HCT116 (cell line): ENCODE measurements around the gene ITPR2. TPM values are rescaled to one million over a fixed set of nuclear protein-coding genes. Genes with fewer than 3 reads are reported as not detected.

Experiments used
- ATAC-seq: fragments of 200-7000 bp; cut with Tn5 transposase; 2 replicates; pipeline ENCODE4 v1.9.1; 2020; ENCODE audit warnings: mild to moderate bottlenecking, moderate library complexity
- BruUV-seq: library from RNA; stranded (reverse); fragments of 400-500 nt; replicated peaks from 2 replicates; lab custom pipeline; 2021; lab: Mats Ljungman, UMichigan
- CTCF ChIA-PET: fragments of 300-600 bp; sonication (Branson Sonifier 250); formaldehyde crosslinking; loops from one replicate; lab custom pipeline; 2021; ENCODE audit warnings: antibody characterized with exemption; lab: Charles Lee
- POLR2A ChIA-PET: fragments of 300-600, 350-600 bp; sonication (Branson Sonifier 250); formaldehyde crosslinking; loops from one replicate; lab custom pipeline; 2021; ENCODE audit warnings: antibody characterized with exemption; lab: Charles Lee
- RAD21 ChIA-PET, 2 experiments: fragments of 300-600 bp; sonication (Branson Sonifier 250); formaldehyde crosslinking; loops; one replicate each; lab custom pipeline; 2023; ENCODE audit warnings: low total read pairs in 2 of 2; ENCODE audit not compliant: uncharacterized antibody in 2 of 2, unreplicated experiment in 2 of 2, low non-redundant PET in 1 of 2; lab: Charles Lee
- DNase-seq: peaks from one replicate; pipeline ENCODE4 v3.0.0-alpha.2; 2010; ENCODE audit warnings: low read depth, low spot score
- H2AFZ ChIP-seq: fragments of 200-600 bp; shearing (Covaris generic), sonication (generic); 2 replicates; pipeline ENCODE4 v1.6.1; 2017; ENCODE audit warnings: low read depth, mixed run types, mixed read lengths, antibody characterized with exemption, low read length; ENCODE audit not compliant: poor library complexity, severe bottlenecking
- H3K27ac ChIP-seq: 2 replicates; pipeline ENCODE4 v1.5.1; 2012; ENCODE audit warnings: low read depth, low read length
- H3K27me3 ChIP-seq: fragments of 200-600 bp; sonication (generic); 2 replicates; pipeline ENCODE4 v1.6.1; 2016; ENCODE audit warnings: mixed run types, low read length, mixed read lengths; ENCODE audit not compliant: insufficient read depth
- H3K36me3 ChIP-seq, 2 experiments: fragments of 200-500 bp in 1 of 2; fragments of 200-600 bp in 1 of 2; sonication (Bioruptor generic) in 1 of 2; sonication (generic) in 1 of 2; 2 replicates each; pipeline versions ENCODE4 v1.5.1 to v1.6.1; 2014 to 2016; ENCODE audit warnings: low read length in 2 of 2, inconsistent platforms in 1 of 2, mixed read lengths in 1 of 2, mixed run types in 1 of 2; ENCODE audit not compliant: insufficient read depth in 2 of 2, control insufficient read depth in 1 of 2
- H3K4me1 ChIP-seq, 2 experiments: fragments of 200-600 bp in 1 of 2; sonication (generic) in 1 of 2; 2 replicates each; pipeline versions ENCODE4 v1.5.1 to v1.6.1; 2012 to 2017; ENCODE audit warnings: low read length in 2 of 2, inconsistent platforms in 1 of 2, mild to moderate bottlenecking in 1 of 2, mixed read lengths in 1 of 2, mixed run types in 1 of 2, moderate library complexity in 1 of 2; ENCODE audit not compliant: insufficient read depth in 2 of 2, control insufficient read depth in 1 of 2
- H3K4me2 ChIP-seq: fragments of 200-600 bp; sonication (generic); 2 replicates; pipeline ENCODE4 v1.6.1; 2017; ENCODE audit warnings: mixed run types, low read length, mixed read lengths
- H3K4me3 ChIP-seq, 2 experiments: fragments of 200-600 bp in 1 of 2; sonication (generic) in 1 of 2; replicated peaks in 1 of 2; 2 replicates each; pipeline ENCODE4 v1.5.1; 2011 to 2016; ENCODE audit warnings: low read length in 2 of 2, control low read depth in 1 of 2, low read depth in 1 of 2, mild to moderate bottlenecking in 1 of 2, mixed read lengths in 1 of 2, mixed run types in 1 of 2
- H3K79me2 ChIP-seq: fragments of 200-600 bp; sonication (generic); 2 replicates; pipeline ENCODE4 v1.6.1; 2017; ENCODE audit warnings: mild to moderate bottlenecking, mixed run types, low read length, moderate library complexity, mixed read lengths; ENCODE audit not compliant: insufficient read depth
- H3K9ac ChIP-seq: fragments of 200-600 bp; sonication (generic); 2 replicates; pipeline ENCODE4 v1.6.1; 2016; ENCODE audit warnings: low read length, mixed read lengths
- H3K9me2 ChIP-seq: fragments of 200-600 bp; sonication (generic), shearing (Covaris generic); 2 replicates; pipeline ENCODE4 v1.6.1; 2017; ENCODE audit warnings: mixed run types, mild to moderate bottlenecking, moderate library complexity; ENCODE audit not compliant: insufficient read depth
- H3K9me3 ChIP-seq, 2 experiments: fragments of 200-500 bp in 1 of 2; fragments of 200-600 bp in 1 of 2; sonication (Bioruptor generic) in 1 of 2; sonication (generic) in 1 of 2; 2 replicates each; pipeline ENCODE4 v1.6.1; 2014 to 2017; ENCODE audit warnings: low read length in 2 of 2, mixed read lengths in 2 of 2, inconsistent platforms in 1 of 2, low read depth in 1 of 2, mild to moderate bottlenecking in 1 of 2, mixed run types in 1 of 2, moderate library complexity in 1 of 2; ENCODE audit not compliant: control insufficient read depth in 1 of 2, insufficient read depth in 1 of 2
- H4K20me1 ChIP-seq: fragments of 200-600 bp; sonication (generic), shearing (Covaris generic); 2 replicates; pipeline ENCODE4 v1.6.1; 2017; ENCODE audit warnings: mixed run types, mild to moderate bottlenecking, moderate library complexity; ENCODE audit not compliant: insufficient read depth
- ATF3 ChIP-seq: IDR thresholded peaks from 2 replicates; pipeline ENCODE4 v1.6.1; 2012
- CBX3 ChIP-seq: IDR thresholded peaks from 2 replicates; pipeline ENCODE4 v1.6.1; 2012; ENCODE audit warnings: low read depth
- CEBPB ChIP-seq: IDR thresholded peaks from 2 replicates; pipeline ENCODE4 v1.6.1; 2012; ENCODE audit warnings: low read depth
- CTCF ChIP-seq, 3 experiments: fragments of 200-600 bp in 1 of 3; sonication (generic) in 1 of 3; IDR thresholded peaks in 2 of 3; conservative IDR thresholded peaks in 1 of 3; 2 replicates each; pipeline ENCODE4 v1.5.1; 2012 to 2017; ENCODE audit warnings: low read depth in 2 of 3, low read length in 2 of 3, antibody characterized with exemption in 1 of 3, borderline replicate concordance in 1 of 3, control low read depth in 1 of 3, mild to moderate bottlenecking in 1 of 3, mixed read lengths in 1 of 3, mixed run types in 1 of 3, moderate library complexity in 1 of 3; ENCODE audit not compliant: insufficient read depth in 1 of 3
- EGR1 ChIP-seq: IDR thresholded peaks from 2 replicates; pipeline ENCODE4 v1.6.1; 2012; ENCODE audit warnings: low read depth
- POLR2A ChIP-seq: IDR thresholded peaks from 2 replicates; pipeline ENCODE4 v1.7.0; 2011; ENCODE audit warnings: borderline replicate concordance; ENCODE audit not compliant: insufficient read depth, insufficient read length; ENCODE audit errors: extremely low read depth
- SIN3A ChIP-seq: IDR thresholded peaks from 2 replicates; pipeline ENCODE4 v1.6.1; 2012; ENCODE audit warnings: low read depth
- SRF ChIP-seq: IDR thresholded peaks from 2 replicates; pipeline ENCODE4 v1.6.1; 2012; ENCODE audit warnings: low read depth
- TCF7L2 ChIP-seq: IDR thresholded peaks from 2 replicates; pipeline ENCODE4 v1.7.0; 2011; ENCODE audit warnings: borderline replicate concordance, inconsistent platforms; ENCODE audit not compliant: insufficient read depth, insufficient read length; ENCODE audit errors: extremely low read depth
- YY1 ChIP-seq: IDR thresholded peaks from 2 replicates; pipeline ENCODE4 v1.6.1; 2011; ENCODE audit warnings: low read length, low read depth, moderate library complexity, mild to moderate bottlenecking; ENCODE audit not compliant: insufficient replicate concordance; ENCODE audit errors: extremely low read depth
- ZBTB33 ChIP-seq: IDR thresholded peaks from 2 replicates; pipeline ENCODE4 v1.6.1; 2011; ENCODE audit warnings: mild to moderate bottlenecking, low read length, moderate library complexity; ENCODE audit not compliant: insufficient replicate concordance; ENCODE audit errors: extremely low read depth
- ZFX ChIP-seq: fragments of 450-650 bp; IDR thresholded peaks from 2 replicates; pipeline ENCODE4 v1.6.1; 2017
- intact Hi-C: fragments of 100-400 bp; cut with micrococcal nuclease; formaldehyde crosslinking; loops from 2 replicates; pipeline ENCODE4 v1.10.0; 2022
- total RNA-seq: library from RNA; stranded (reverse); gene quantifications from one replicate; pipeline ENCODE4 v1.2.1, GENCODE V29; 2021; ENCODE audit not compliant: unreplicated experiment

The ITPR2 gene
- total RNA-seq, 1 experiment from 2014 or later: 6.5 TPM

GRCh38 chr12:26428420-26428819 lies 404.6 kb downstream of the ITPR2 start:
- H3K4me3 ChIP-seq: no peak overlapping the region
- ATAC-seq: no peak
- H4K20me1 ChIP-seq: no peaks in the 10 kb centered on the region
- no peak overlapping the region for H3K27ac ChIP-seq
- H3K9me3 ChIP-seq: no peaks in the 10 kb centered on the region
- H3K36me3 ChIP-seq: no peaks in the 10 kb centered on the region
- TF ChIP-seq POLR2A (no peak), CEBPB (no peak), SRF (no peak), CTCF (IDR thresholded peaks at IDR 0.05 in 2 of 3, conservative IDR thresholded peaks at IDR 0.05 in 1 of 3; ENCODE audit: borderline replicate concordance in 1 of 3, insufficient read depth in 1 of 3, low read depth in 2 of 3, low read length in 2 of 3) (no peak), ZFX (no peak), CBX3 (no peak), ATF3 (no peak), TCF7L2 (no peak), ZBTB33 (no peak), EGR1 (no peak), SIN3A (no peak), YY1 (no peak)
- no peak overlapping the region for H3K9ac ChIP-seq
- no peaks in the 10 kb centered on the region for H3K27me3 ChIP-seq
- H2AFZ ChIP-seq: no peak overlapping the region
- H3K9me2 ChIP-seq: no peaks in the 10 kb centered on the region
- CTCF ChIA-PET: no interaction called here
- POLR2A ChIA-PET: no interaction called here
- no peaks in the 10 kb centered on the region for H3K79me2 ChIP-seq
- no peaks in the 10 kb centered on the region for H3K4me1 ChIP-seq
- no peak overlapping the region for H3K4me2 ChIP-seq
- intact Hi-C loops: no loop called here
- RAD21 ChIA-PET: no interaction called here
- DNase-seq: no peak
- BruUV-seq: no TSS peak
